ENCODE data around the gene NLRP10.

NLRP10 gene

GRCh38 chr11:7918141-7918540 lies 47.1 kb downstream of the NLRP10 start:
- Histone ChIP-seq H3K4me1 (ENCODE audit: control insufficient read depth, low read length) (no peaks in the 10 kb centered on the region), H3K79me2 (ENCODE audit: control insufficient read depth, low read length) (no peaks in the 10 kb centered on the region), H3K27me3 (ENCODE audit: control insufficient read depth, low read length) (no peaks in the 10 kb centered on the region), H3F3A (ENCODE audit: control insufficient read depth, insufficient read depth) (no peaks in the 10 kb centered on the region), H3K27ac (ENCODE audit: low read depth, low read length) (no peak overlapping the region), H3K9me2 (replicated peaks; ENCODE audit: control insufficient read depth, low read length) (no peaks in the 10 kb centered on the region), H4K20me1 (ENCODE audit: control insufficient read depth, insufficient read depth, low read depth, low read length) (no peaks in the 10 kb centered on the region), H3K36me3 (ENCODE audit: control insufficient read depth, low read length) (no peaks in the 10 kb centered on the region), H3K9me3 (ENCODE audit: control insufficient read depth, insufficient read depth, low read length) (no peaks in the 10 kb centered on the region), H3K4me2 (ENCODE audit: low read length) (no peak overlapping the region), H3K4me3 (ENCODE audit: low read length) (no peak overlapping the region)
- TF ChIP-seq CTCF (IDR thresholded peaks at IDR 0.05; ENCODE audit: low read depth, low read length, poor library complexity, severe bottlenecking): no peak
